SK-N-SH (cell line): ENCODE measurements around the gene PLXDC1. TPM values are rescaled to one million over a fixed set of nuclear protein-coding genes. Genes with fewer than 3 reads are reported as not detected.

Source experiments
- CTCF ChIA-PET: fragments of 300-600, 350-600 bp; formaldehyde crosslinking; extraction: SDS; loops from one replicate; lab custom pipeline; 2021; lab: Yijun Ruan, JAX
- POLR2A ChIA-PET: fragments of 350-600 bp; sonication (Branson Sonifier 250); formaldehyde crosslinking; extraction: SDS; loops from one replicate; lab custom pipeline; 2020; ENCODE audit warnings: antibody characterized with exemption, inconsistent platforms; lab: Yijun Ruan, JAX
- DNase-seq: peaks from one replicate; pipeline ENCODE4 v3.0.0; 2012
- H2AFZ ChIP-seq: fragments of 200-600 bp; sonication (generic); 2 replicates; pipeline ENCODE4 v1.8.1; 2016; ENCODE audit warnings: antibody characterized with exemption, mild to moderate bottlenecking, low read depth
- H3F3A ChIP-seq: fragments of 200-600 bp; sonication (generic); replicated peaks from 2 replicates; pipeline ENCODE3; 2016; ENCODE audit warnings: antibody characterized with exemption, mild to moderate bottlenecking; ENCODE audit not compliant: insufficient read depth
- H3K27ac ChIP-seq, 2 experiments: fragments of 200-500 bp in 1 of 2; fragments of 200-600 bp in 1 of 2; sonication (Bioruptor generic) in 1 of 2; sonication (generic), shearing (Covaris generic) in 1 of 2; 2 replicates each; pipeline versions ENCODE4 v1.5.1 to v1.6.1; 2014 to 2016; ENCODE audit warnings: low read depth in 2 of 2, inconsistent platforms in 1 of 2, low read length in 1 of 2, mild to moderate bottlenecking in 1 of 2, mixed read lengths in 1 of 2
- H3K27me3 ChIP-seq: fragments of 200-600 bp; sonication (generic), shearing (Covaris generic); 2 replicates; pipeline ENCODE4 v1.6.1; 2016; ENCODE audit warnings: mixed run types; ENCODE audit not compliant: insufficient read depth
- H3K36me3 ChIP-seq, 2 experiments: fragments of 200-500 bp in 1 of 2; fragments of 200-600 bp in 1 of 2; sonication (Bioruptor generic) in 1 of 2; sonication (generic) in 1 of 2; replicated peaks in 1 of 2; 2 replicates each; pipeline versions ENCODE3 to v1.5.1; 2014 to 2016; ENCODE audit warnings: low read length in 1 of 2, mild to moderate bottlenecking in 1 of 2; ENCODE audit not compliant: insufficient read depth in 2 of 2, control insufficient read depth in 1 of 2
- H3K4me1 ChIP-seq, 2 experiments: fragments of 200-500 bp in 1 of 2; fragments of 200-600 bp in 1 of 2; sonication (Bioruptor generic) in 1 of 2; sonication (generic), shearing (Covaris generic) in 1 of 2; 2 replicates each; pipeline versions ENCODE4 v1.5.1 to v1.6.1; 2014 to 2016; ENCODE audit warnings: low read depth in 1 of 2, low read length in 1 of 2, mixed run types in 1 of 2; ENCODE audit not compliant: insufficient read depth in 2 of 2, control insufficient read depth in 1 of 2
- H3K4me2 ChIP-seq: fragments of 200-600 bp; sonication (generic), shearing (Covaris generic); 2 replicates; pipeline ENCODE4 v1.6.1; 2017; ENCODE audit warnings: mixed run types
- H3K4me3 ChIP-seq, 2 experiments: fragments of 200-500 bp in 1 of 2; fragments of 200-600 bp in 1 of 2; sonication (Bioruptor generic) in 1 of 2; sonication (generic), shearing (Covaris generic) in 1 of 2; 2 replicates each; pipeline versions ENCODE4 v1.5.1 to v1.8.1; 2014 to 2016; ENCODE audit warnings: low read depth in 2 of 2, inconsistent platforms in 1 of 2, low read length in 1 of 2, mild to moderate bottlenecking in 1 of 2, mixed read lengths in 1 of 2, moderate library complexity in 1 of 2
- H3K79me2 ChIP-seq: fragments of 200-600 bp; sonication (generic); 2 replicates; pipeline ENCODE4 v1.8.1; 2017; ENCODE audit warnings: mild to moderate bottlenecking; ENCODE audit not compliant: insufficient read depth
- H3K9ac ChIP-seq: fragments of 200-600 bp; sonication (generic); 2 replicates; pipeline ENCODE4 v1.6.1; 2017; ENCODE audit warnings: mixed run types
- H3K9me2 ChIP-seq: fragments of 200-600 bp; sonication (generic); 2 replicates; pipeline ENCODE4 v1.6.1; 2017; ENCODE audit warnings: mixed run types
- H3K9me3 ChIP-seq: fragments of 200-600 bp; sonication (generic); 2 replicates; pipeline ENCODE4 v1.6.1; 2017; ENCODE audit warnings: mixed run types, mild to moderate bottlenecking, moderate library complexity
- H4K20me1 ChIP-seq: fragments of 200-600 bp; sonication (generic); 2 replicates; pipeline ENCODE4 v1.6.1; 2017; ENCODE audit warnings: mild to moderate bottlenecking, mixed run types; ENCODE audit not compliant: insufficient read depth
- EP300 ChIP-seq, 2 experiments: IDR thresholded peaks; 2 replicates each; pipeline versions ENCODE4 v1.4.0 to v1.6.1; 2012; ENCODE audit warnings: borderline replicate concordance in 1 of 2, low read depth in 1 of 2, low read length in 1 of 2
- EZH2phosphoT487 ChIP-seq: fragments of 200-600 bp; sonication (generic); IDR thresholded peaks from 2 replicates; pipeline ENCODE4 v1.6.1; 2017; ENCODE audit warnings: low read depth, mixed run types, mild to moderate bottlenecking, antibody characterized with exemption, moderate library complexity, borderline replicate concordance
- FOSL2 ChIP-seq: IDR thresholded peaks from 2 replicates; pipeline ENCODE4 v1.4.0; 2012; ENCODE audit warnings: low read depth, mild to moderate bottlenecking, moderate library complexity, borderline replicate concordance
- JUND ChIP-seq: IDR thresholded peaks from 2 replicates; pipeline ENCODE4 v1.4.0; 2012
- PBX3 ChIP-seq: IDR thresholded peaks from 2 replicates; pipeline ENCODE4; 2012
- RFX5 ChIP-seq: IDR thresholded peaks from 2 replicates; pipeline ENCODE4 v1.6.1; 2012; ENCODE audit warnings: mild to moderate bottlenecking, improper control_type of control experiment, low read length
- SMC3 ChIP-seq: IDR thresholded peaks from 2 replicates; pipeline ENCODE4 v1.6.1; 2012; ENCODE audit warnings: low read depth, low read length, improper control_type of control experiment
- TCF12 ChIP-seq: IDR thresholded peaks from 2 replicates; pipeline ENCODE4 v1.4.0; 2012
- TEAD4 ChIP-seq: IDR thresholded peaks from 2 replicates; pipeline ENCODE4 v1.4.0; 2012; ENCODE audit warnings: mild to moderate bottlenecking, borderline replicate concordance; ENCODE audit not compliant: insufficient read depth
- WGBS: methylation state at CpG from one replicate; pipeline ENCODE4 v1.1.6; 2017; ENCODE audit warnings: low lambda C conversion rate; 5-methylcytosine and 5-hydroxymethylcytosine counted together
- polyA plus RNA-seq, 3 experiments: library from polyadenylated mRNA; depleted of rRNA; stranded (reverse); fragments of >200 nt; gene quantifications; 2 replicates each; pipeline ENCODE4 v1.2.3, GENCODE V29; 2012

The PLXDC1 gene
- polyA plus RNA-seq, 1 of the 3 experiments (the other 2 are of a cell fraction) = 1.5 TPM

GRCh38 chr17:39139161-39139511, 12.3 kb downstream of the PLXDC1 start:
- POLR2A ChIA-PET = no interaction called here
- TF ChIP-seq TCF12 = peak; percentile 69
- TF ChIP-seq TEAD4 = 0 out of 2 replicates have a peak, but pooled peaks have one; percentile 18
- peak in 1 of 2 experiments; percentile 16; a peak in 1 of 4 replicates for TF ChIP-seq EP300 (IDR thresholded peaks at IDR 0.05; ENCODE audit: borderline replicate concordance in 1 of 2, low read depth in 1 of 2, low read length in 1 of 2)
- TF ChIP-seq SMC3 = no peak
- TF ChIP-seq EZH2phosphoT487 = no peak
- peak; percentile 57 for TF ChIP-seq PBX3
- peak; percentile 77; the same call in 1 of the 2 replicates for TF ChIP-seq FOSL2
- TF ChIP-seq JUND = peak; percentile 69
- Histone ChIP-seq H3K4me1 (peaks cover 0 to 18% of the 10 kb centered on the region in 2 experiments; a peak in 1 of 4 replicates), H3K9me2 (no peaks in the 10 kb centered on the region), H3K9ac (no peak overlapping the region), H3K27me3 (no peaks in the 10 kb centered on the region), H3K9me3 (no peaks in the 10 kb centered on the region), H2AFZ (peak overlapping the region; percentile 47; the same call in 1 of the 2 replicates), H3K4me3 (no peak overlapping the region), H3K27ac (0 out of 4 replicates have a peak overlapping the region, but pooled peaks of 1 of the 2 experiments have one; percentile 15), H3K4me2 (peak overlapping the region; percentile 28; the same call in 1 of the 2 replicates), H3F3A (no peaks in the 10 kb centered on the region), H4K20me1 (no peaks in the 10 kb centered on the region), H3K79me2 (no peaks in the 10 kb centered on the region), H3K36me3 (no peaks in the 10 kb centered on the region)
- DNase-seq = no peak
- 56% methylated on average over 2 of the region's 2 CpGs for WGBS
- CTCF ChIA-PET = no interaction called here

GRCh38 chr17:39138431-39139160, 12.8 kb downstream of the PLXDC1 start:
- Histone ChIP-seq H3K27ac (0 out of 4 replicates have a peak overlapping the region, but pooled peaks of 1 of the 2 experiments have one; percentile 15), H3K9me3 (no peaks in the 10 kb centered on the region), H3K9me2 (no peaks in the 10 kb centered on the region), H3F3A (no peaks in the 10 kb centered on the region), H3K4me1 (peaks cover 0 to 12% of the 10 kb centered on the region in 2 experiments; a peak in 1 of 4 replicates), H3K27me3 (no peaks in the 10 kb centered on the region), H3K4me2 (peak overlapping the region; percentile 28; the same call in 1 of the 2 replicates), H3K4me3 (no peak overlapping the region), H3K9ac (no peak overlapping the region), H2AFZ (peak overlapping the region; percentile 63; the same call in 1 of the 2 replicates), H4K20me1 (no peaks in the 10 kb centered on the region), H3K36me3 (no peaks in the 10 kb centered on the region), H3K79me2 (no peaks in the 10 kb centered on the region)
- ChIA-PET POLR2A (no interaction called here), CTCF (interaction anchor here (1.2 kb wide), 1 partner anchor 15 kb away, joined by 6 read pairs; no protein-coding TSS in a partner anchor)
- TF ChIP-seq RFX5 = no peak
- no peak for DNase-seq
- WGBS = 89% methylated on average over 13 of the region's 13 CpGs
